Effector memory CD4-positive, alpha-beta T cell (primary cell): ENCODE data around the gene FCN1.
"Not testable (repeated sequence)": the region's sequence is repeated elsewhere in the genome, so short reads cannot be mapped to it uniquely, and the experiment has no call there.

Source experiments
- DNase-seq, 3 donors: peaks; one replicate each; pipeline ENCODE4 v3.0.0-alpha.2; 2020
- H3K27ac ChIP-seq: 2 replicates; pipeline ENCODE4 v1.7.0; 2013; ENCODE audit warnings: mild to moderate bottlenecking, low read length, moderate library complexity; ENCODE audit not compliant: insufficient read depth, poor library complexity, severe bottlenecking
- H3K27me3 ChIP-seq: replicated peaks from 2 replicates; pipeline ENCODE4 v1.7.0; 2013; ENCODE audit warnings: mild to moderate bottlenecking, low read length; ENCODE audit not compliant: insufficient read depth, control insufficient read depth, poor library complexity, severe bottlenecking
- H3K36me3 ChIP-seq: 2 replicates; pipeline ENCODE4 v1.7.0; 2013; ENCODE audit warnings: mild to moderate bottlenecking, low read length, moderate library complexity; ENCODE audit not compliant: control insufficient read depth, insufficient read depth
- H3K4me1 ChIP-seq: 2 replicates; pipeline ENCODE4 v1.7.0; 2013; ENCODE audit warnings: low read length, mild to moderate bottlenecking; ENCODE audit not compliant: control insufficient read depth, insufficient read depth, poor library complexity, severe bottlenecking
- H3K4me3 ChIP-seq: 2 replicates; pipeline ENCODE4 v1.7.0; 2013; ENCODE audit warnings: low read length, low read depth, mild to moderate bottlenecking; ENCODE audit not compliant: insufficient read depth, poor library complexity, severe bottlenecking
- H3K9me3 ChIP-seq: 2 replicates; pipeline ENCODE4 v1.7.0; 2013; ENCODE audit warnings: mild to moderate bottlenecking, low read length, moderate library complexity; ENCODE audit not compliant: control insufficient read depth

FCN1 gene

GRCh38 chr9:134961331-134962064 lies 43.8 kb upstream of the FCN1 start:
- Histone ChIP-seq H3K4me3 (no peak overlapping the region), H3K4me1 (no peaks in the 10 kb centered on the region), H3K36me3 (no peaks in the 10 kb centered on the region), H3K27me3 (no peaks in the 10 kb centered on the region), H3K9me3 (no peaks in the 10 kb centered on the region), H3K27ac (no peak overlapping the region)
- DNase-seq = no peak

- no peak overlapping the region for H3K27ac ChIP-seq
- H3K4me1 ChIP-seq = no peaks in the 10 kb centered on the region
- no peak for DNase-seq
- no peaks in the 10 kb centered on the region for H3K9me3 ChIP-seq
- H3K36me3 ChIP-seq = no peaks in the 10 kb centered on the region
- H3K27me3 ChIP-seq = no peaks in the 10 kb centered on the region
- no peak overlapping the region for H3K4me3 ChIP-seq
These were observed 43.0 kb upstream of the FCN1 start for GRCh38 chr9:134960701-134961181.

DNA sequence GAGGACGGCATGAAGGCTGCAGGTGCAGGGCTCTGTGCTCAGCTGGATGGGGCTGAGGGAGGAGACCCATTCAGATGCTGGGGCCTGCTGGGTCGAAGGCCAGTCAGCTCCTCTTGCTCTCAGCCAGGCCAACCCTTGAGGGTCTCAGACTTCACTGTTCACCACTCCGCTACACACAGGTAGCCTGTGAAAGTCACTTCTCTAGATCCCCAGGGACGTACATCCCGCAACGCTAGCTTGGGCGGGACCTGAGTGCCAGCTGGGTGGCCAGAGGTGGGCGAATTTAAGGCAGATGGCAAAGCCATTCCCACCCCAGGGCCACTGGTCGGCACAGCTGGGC lies 42.2 kb upstream of the FCN1 start:
- no peak for DNase-seq

GRCh38 chr9:134959126-134959970 lies 41.6 kb upstream of the FCN1 start:
- H3K36me3 ChIP-seq = no peaks in the 10 kb centered on the region
- no peaks in the 10 kb centered on the region for H3K27me3 ChIP-seq
- no peak for DNase-seq
- H3K9me3 ChIP-seq = no peaks in the 10 kb centered on the region
- H3K4me1 ChIP-seq = no peaks in the 10 kb centered on the region
- H3K4me3 ChIP-seq = no peak overlapping the region
- H3K27ac ChIP-seq = no peak overlapping the region

More for the DNA sequence above, 42.2 kb upstream of the FCN1 start:
- no peaks in the 10 kb centered on the region for H3K9me3 ChIP-seq
- no peak overlapping the region for H3K27ac ChIP-seq
- H3K4me3 ChIP-seq = no peak overlapping the region
- H3K4me1 ChIP-seq = no peaks in the 10 kb centered on the region
- no peaks in the 10 kb centered on the region for H3K36me3 ChIP-seq
- H3K27me3 ChIP-seq = no peaks in the 10 kb centered on the region

DNA sequence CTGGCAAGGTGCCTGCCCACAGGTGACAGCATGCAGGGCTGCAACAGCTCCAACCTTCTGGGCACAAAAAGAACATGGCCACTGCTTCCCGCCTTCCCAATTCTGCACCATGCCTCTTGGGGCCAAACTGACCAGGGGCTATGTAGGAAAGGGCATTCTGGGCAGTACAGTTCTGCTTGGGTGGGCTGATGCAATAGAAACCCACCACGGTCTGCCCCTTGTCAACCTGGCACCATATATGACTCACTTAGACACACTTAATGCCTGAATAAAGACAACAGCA lies 40.2 kb upstream of the FCN1 start:
- no peak for DNase-seq
- Histone ChIP-seq H3K4me3 (no peak overlapping the region), H3K36me3 (no peaks in the 10 kb centered on the region), H3K9me3 (no peaks in the 10 kb centered on the region), H3K27ac (no peak overlapping the region), H3K4me1 (no peaks in the 10 kb centered on the region), H3K27me3 (no peaks in the 10 kb centered on the region)

- Histone ChIP-seq H3K36me3 (no peaks in the 10 kb centered on the region), H3K4me3 (no peak overlapping the region), H3K27ac (no peak overlapping the region), H3K27me3 (no peaks in the 10 kb centered on the region), H3K4me1 (no peaks in the 10 kb centered on the region), H3K9me3 (no peaks in the 10 kb centered on the region)
- DNase-seq = no peak
These were observed 39.6 kb upstream of the FCN1 start for GRCh38 chr9:134957165-134957944.

DNA sequence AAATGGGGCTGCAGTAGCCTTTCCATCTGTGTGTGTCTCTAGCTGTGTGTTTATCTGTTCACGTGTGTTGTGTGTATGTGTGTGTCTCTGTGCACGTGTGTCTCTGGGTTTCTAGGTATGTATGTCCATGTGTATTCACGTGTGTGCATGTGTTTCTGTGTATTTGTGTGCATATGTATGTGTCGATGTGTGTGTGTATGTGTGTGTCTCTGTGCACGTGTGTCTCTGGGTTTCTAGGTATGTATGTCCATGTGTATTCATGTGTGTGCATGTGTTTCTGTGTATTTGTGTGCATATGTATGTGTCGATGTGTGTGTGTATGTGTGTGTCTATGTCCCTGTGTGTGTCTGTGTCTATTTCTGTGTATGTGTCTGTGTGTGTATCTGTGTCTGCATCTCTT lies 38.7 kb upstream of the FCN1 start:
- not testable (repeated sequence) for H3K27me3 ChIP-seq, H3K36me3 ChIP-seq, H3K4me3 ChIP-seq, H3K27ac ChIP-seq, DNase-seq, H3K9me3 ChIP-seq, H3K4me1 ChIP-seq

- Histone ChIP-seq H3K36me3 (no peaks in the 10 kb centered on the region), H3K27ac (no peak overlapping the region), H3K9me3 (no peaks in the 10 kb centered on the region), H3K4me3 (no peak overlapping the region), H3K27me3 (no peaks in the 10 kb centered on the region), H3K4me1 (no peaks in the 10 kb centered on the region)
- DNase-seq = no peak
These were observed 38.1 kb upstream of the FCN1 start for GRCh38 chr9:134955801-134956200.

DNA sequence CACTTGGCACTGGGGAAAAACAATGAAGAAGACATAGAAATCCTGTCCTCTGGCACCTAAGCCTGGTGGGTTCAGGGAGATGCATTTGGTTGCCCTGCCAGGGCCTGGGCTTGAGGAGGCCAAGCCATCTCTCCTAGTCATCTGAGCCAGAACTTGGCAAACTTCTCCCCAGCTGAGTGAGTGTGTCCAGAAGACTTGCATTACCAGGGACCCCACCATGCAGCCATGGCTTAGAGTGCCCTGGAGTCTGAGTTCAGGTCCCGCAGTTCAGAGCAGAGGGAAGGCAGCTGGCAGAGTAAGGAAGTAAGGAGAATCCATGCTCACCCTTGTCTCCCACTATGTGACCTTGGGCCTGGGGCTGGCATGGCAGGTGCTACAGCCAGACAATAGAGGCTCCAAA lies 37.4 kb upstream of the FCN1 start:
- no peaks in the 10 kb centered on the region for H3K9me3 ChIP-seq
- no peaks in the 10 kb centered on the region for H3K4me1 ChIP-seq
- H3K4me3 ChIP-seq = no peak overlapping the region
- H3K36me3 ChIP-seq = no peaks in the 10 kb centered on the region
- no peaks in the 10 kb centered on the region for H3K27me3 ChIP-seq
- no peak overlapping the region for H3K27ac ChIP-seq
- DNase-seq = no peak

DNA sequence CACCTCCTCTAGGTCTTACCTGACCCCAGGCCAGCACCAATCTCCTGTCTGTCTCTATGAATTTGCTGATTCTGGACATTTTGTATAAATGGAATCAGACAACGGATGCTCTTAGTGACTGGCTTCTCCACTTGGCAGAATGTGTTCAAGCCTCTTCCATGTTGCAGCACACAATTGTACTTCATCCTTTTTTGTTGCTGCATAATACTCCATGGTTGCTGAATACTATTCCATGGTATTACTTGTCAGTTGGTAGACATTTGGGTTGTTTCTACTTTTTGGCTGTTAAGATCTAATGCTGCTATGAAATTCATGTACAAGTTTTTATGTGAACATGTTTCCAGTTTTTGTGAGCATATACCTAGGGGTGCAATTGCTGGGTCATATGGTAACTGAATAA lies 34.3 kb upstream of the FCN1 start:
- H3K4me1 ChIP-seq = no peaks in the 10 kb centered on the region
- no peaks in the 10 kb centered on the region for H3K27me3 ChIP-seq
- DNase-seq = no peak
- no peak overlapping the region for H3K4me3 ChIP-seq
- no peak overlapping the region for H3K27ac ChIP-seq
- H3K9me3 ChIP-seq = no peaks in the 10 kb centered on the region
- H3K36me3 ChIP-seq = no peaks in the 10 kb centered on the region
